K562 (cell line): ENCODE data around the gene GAB2. TPM values are rescaled to one million over a fixed set of nuclear protein-coding genes. Genes with fewer than 3 reads are reported as not detected.

Experiments
- CHD7 ChIP-seq: fragments of 200-600 bp; sonication (generic); IDR thresholded peaks from one replicate; pipeline ENCODE4 v1.6.1; 2012; ENCODE audit warnings: mild to moderate bottlenecking, low read depth, low read length, inconsistent platforms
- HDAC6 ChIP-seq: IDR thresholded peaks from 2 replicates; pipeline ENCODE4 v1.6.1; 2012; ENCODE audit warnings: low read depth, mild to moderate bottlenecking, control low read depth, inconsistent platforms, low read length, moderate library complexity
- MTF1 ChIP-seq: fragments of 250-450 bp; sonication (Bioruptor Pico); IDR thresholded peaks from 2 replicates; pipeline ENCODE4 v1.9.0; 2021; ENCODE audit warnings: moderate library complexity, mild to moderate bottlenecking, inconsistent platforms, borderline replicate concordance
- PURB ChIP-seq: sonication (generic); formaldehyde crosslinking; IDR thresholded peaks from 2 replicates; pipeline ENCODE4 v1.9.0; 2021; ENCODE audit warnings: low read depth, mild to moderate bottlenecking, missing genetic modification reagents
- TBL1XR1 ChIP-seq, 2 experiments: IDR thresholded peaks; 2 replicates each; pipeline ENCODE4 v1.6.1; 2012; ENCODE audit warnings: improper control_type of control experiment in 2 of 2, low read length in 2 of 2, mild to moderate bottlenecking in 1 of 2
- polyA plus RNA-seq, 8 experiments: library from polyadenylated mRNA; depleted of rRNA in 4 of 8; stranded (reverse) in 5 of 8; unstranded in 3 of 8; fragments of >200 nt; fragmentation: Nextera tagmentation in 2 of 8; fragmentation: Illumina TruSeq in 1 of 8; extraction: Ambion mirVana in 2 of 8; extraction: Trizol in 1 of 8; gene quantifications; 2 replicates each; pipeline versions ENCODE4 v1.2.1 to v1.2.3, GENCODE V29; 2011 to 2014; ENCODE audit warnings: inconsistent platforms in 1 of 8, missing spikeins in 1 of 8
- total RNA-seq, 7 experiments: library from RNA; depleted of rRNA in 6 of 7; stranded (reverse); fragments of >200 nt in 6 of 7; fragmentation: Illumina TruSeq in 2 of 7; extraction: Trizol in 2 of 7; gene quantifications; 2 replicates each; pipeline versions ENCODE4 v1.2.1 to v1.2.3, GENCODE V29; 2011 to 2021; ENCODE audit warnings: low replicate concordance in 1 of 7

GAB2 gene
- total and polyA plus RNA-seq, 9 of the 15 experiments (the other 6 are each of a cell fraction or from before 2014, with no cell fraction given), result 2.3 to 35.2 (median 16.1) TPM

- TF ChIP-seq CHD7 (no peak), TBL1XR1 (IDR thresholded peaks at IDR 0.05; ENCODE audit: low read length in 2 of 2) (no peak), HDAC6 (no peak), MTF1 (no peak), PURB (no peak)
Observed at GRCh38 chr11:78202733-78203167, 214.9 kb downstream of the GAB2 start (continued).
